ENCODE measurements around the gene NR1D1. TPM values are rescaled to one million over a fixed set of nuclear protein-coding genes. Genes with fewer than 3 reads are reported as not detected.
A peak's percentile ranks its signal among the peaks of the same experiment; 100 is the strongest.

The NR1D1 gene
- total and polyA plus RNA-seq, 4 donors: 3.2 to 19.6 (median 14.1) TPM

GRCh38 chr17:40087903-40088718, 12.3 kb downstream of the NR1D1 start:
- DNase-seq (no peak), ATAC-seq (ENCODE audit: insufficient read depth, low FRiP score) (no peak)
- H3K9ac ChIP-seq (ENCODE audit: insufficient read depth in 1 of 2, low read length in 2 of 2): no peak overlapping the region
- TF ChIP-seq CTCF (IDR thresholded peaks at IDR 0.05; ENCODE audit: control extremely low read depth, extremely low read depth): no peak
- 93 to 94% methylated on average over 28 of the region's 28 CpGs for WGBS, 2 donors
- H3K36me3 ChIP-seq (ENCODE audit: control insufficient read depth in 4 of 4, insufficient read depth in 4 of 4, low read length in 4 of 4): peaks cover 9 to 66% (median 52%) of the 10 kb centered on the region in 4 donors
- peaks cover 0 to 4% (median under 1%) of the 10 kb centered on the region in 4 donors for H3K9me3 ChIP-seq (ENCODE audit: control insufficient read depth in 4 of 4, insufficient read depth in 3 of 4, low read length in 3 of 4)
- peaks cover 0 to 2% (median 0%) of the 10 kb centered on the region in 3 donors for H3K27me3 ChIP-seq (ENCODE audit: control insufficient read depth in 3 of 3, insufficient read depth in 3 of 3, low read length in 2 of 3)
- no peak overlapping the region for H3K4me3 ChIP-seq
- peaks cover 2 to 25% (median 2%) of the 10 kb centered on the region in 5 donors for H3K4me1 ChIP-seq (ENCODE audit: control insufficient read depth in 5 of 5, insufficient read depth in 5 of 5, low read length in 5 of 5)
- H3K27ac ChIP-seq (ENCODE audit: low read depth in 1 of 2, low read length in 1 of 2): no peak overlapping the region

DNA sequence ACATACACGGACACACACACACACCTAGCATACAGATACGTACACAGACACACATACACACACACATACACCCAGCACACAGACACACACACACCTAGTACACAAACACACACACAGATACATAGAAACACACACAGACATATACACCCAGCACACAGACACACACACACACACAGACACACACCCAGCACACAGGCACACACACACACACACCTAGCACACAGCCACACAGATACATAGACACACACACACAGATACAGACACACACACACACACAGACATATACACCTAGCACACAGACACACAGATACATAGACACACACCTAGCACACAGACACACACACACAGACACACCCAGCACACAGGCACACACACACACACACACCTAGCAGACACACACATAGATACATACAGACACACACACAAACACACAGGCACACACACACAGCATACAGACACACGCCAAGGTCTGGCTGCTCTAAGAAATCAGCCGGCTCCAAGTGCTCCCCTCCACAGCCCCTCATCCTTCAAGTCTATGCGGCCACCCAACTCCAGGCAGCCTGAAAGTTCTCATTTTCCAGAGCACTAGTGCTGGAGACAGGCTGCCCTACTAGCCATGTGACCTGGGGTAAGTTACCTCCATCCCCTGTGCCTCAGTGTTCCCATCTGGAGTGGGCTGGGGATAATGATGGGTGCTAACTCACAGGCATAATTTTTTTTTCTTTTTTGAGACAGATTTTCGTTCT, 13.2 kb downstream of the NR1D1 start:
- DNase-seq: no peak
- H3K9ac ChIP-seq (ENCODE audit: insufficient read depth in 1 of 2, low read length in 2 of 2): no peak overlapping the region
- ATAC-seq (ENCODE audit: insufficient read depth, low FRiP score): no peak
- H3K4me1 ChIP-seq (ENCODE audit: control insufficient read depth in 5 of 5, insufficient read depth in 5 of 5, low read length in 5 of 5): peaks cover 2 to 25% (median 2%) of the 10 kb centered on the region in 5 donors
- H3K27ac ChIP-seq (ENCODE audit: low read depth in 1 of 2, low read length in 1 of 2): peak overlapping the region in 1 of 2 donors; percentile 46
- peaks cover 0 to 4% (median under 1%) of the 10 kb centered on the region in 4 donors for H3K9me3 ChIP-seq (ENCODE audit: control insufficient read depth in 4 of 4, insufficient read depth in 3 of 4, low read length in 3 of 4)
- H3K36me3 ChIP-seq (ENCODE audit: control insufficient read depth in 4 of 4, insufficient read depth in 4 of 4, low read length in 4 of 4): peaks cover 9 to 61% (median 51%) of the 10 kb centered on the region in 4 donors
- whole genome bisulfite sequencing, 2 donors: 90 to 92% methylated on average over 6 of the region's 6 CpGs
- no peak for TF ChIP-seq CTCF (IDR thresholded peaks at IDR 0.05; ENCODE audit: control extremely low read depth, extremely low read depth)
- peaks cover 0 to 2% (median 0%) of the 10 kb centered on the region in 3 donors for H3K27me3 ChIP-seq (ENCODE audit: control insufficient read depth in 3 of 3, insufficient read depth in 3 of 3, low read length in 2 of 3)
- no peak overlapping the region for H3K4me3 ChIP-seq

- peak overlapping the region in 1 of 2 donors; percentile 9 for H3K9ac ChIP-seq (ENCODE audit: insufficient read depth in 1 of 2, low read length in 2 of 2)
- ATAC-seq (ENCODE audit: insufficient read depth, low FRiP score) (no peak), DNase-seq (peak in 2 of 3 donors; percentile 56 to 66)
- H3K27me3 ChIP-seq (ENCODE audit: control insufficient read depth in 3 of 3, insufficient read depth in 3 of 3, low read length in 2 of 3): peaks cover 0 to 2% (median 0%) of the 10 kb centered on the region in 3 donors
- H3K4me3 ChIP-seq: no peak overlapping the region
- H3K9me3 ChIP-seq (ENCODE audit: control insufficient read depth in 4 of 4, insufficient read depth in 3 of 4, low read length in 3 of 4): peaks cover 0 to 4% (median under 1%) of the 10 kb centered on the region in 4 donors
- peak; percentile 43 for TF ChIP-seq CTCF (IDR thresholded peaks at IDR 0.05; ENCODE audit: control extremely low read depth, extremely low read depth)
- peak overlapping the region; percentile 22 to 46 for H3K27ac ChIP-seq (ENCODE audit: low read depth in 1 of 2, low read length in 1 of 2)
- WGBS, 2 donors: 65 to 75% methylated on average over 17 of the region's 17 CpGs
- peaks cover 9 to 55% (median 49%) of the 10 kb centered on the region in 4 donors for H3K36me3 ChIP-seq (ENCODE audit: control insufficient read depth in 4 of 4, insufficient read depth in 4 of 4, low read length in 4 of 4)
- peaks cover 0 to 21% (median 2%) of the 10 kb centered on the region in 5 donors for H3K4me1 ChIP-seq (ENCODE audit: control insufficient read depth in 5 of 5, insufficient read depth in 5 of 5, low read length in 5 of 5)
Observed at GRCh38 chr17:40086150-40087044, 14.0 kb downstream of the NR1D1 start.
